Cardiac fibroblast (primary cell): ENCODE data around the gene CHST15.

Experiments used
- DNase-seq, 2 donors: peaks; one replicate each; pipeline versions ENCODE4 v3.0.0 to v3.0.0-alpha.2; 2010; ENCODE audit warnings: low read depth in 2 of 2
- H3K4me3 ChIP-seq, 2 donors: replicated peaks in 1 of 2; 1 replicate in 1 of 2; 2 replicates in 1 of 2; pipeline ENCODE4 v1.5.1; 2011; ENCODE audit warnings: low read depth in 2 of 2, low read length in 2 of 2, mild to moderate bottlenecking in 2 of 2, moderate library complexity in 1 of 2
- TF ChIP-seq, protein P1 (sequence below): IDR thresholded peaks from one replicate; pipeline ENCODE4 v1.5.1; 2011; ENCODE audit warnings: low read depth, mild to moderate bottlenecking, low read length, inconsistent platforms

CHST15 gene

GRCh38 chr10:124026589-124026939 lies 66.8 kb downstream of the CHST15 start:
- TF ChIP-seq, protein P1, sequence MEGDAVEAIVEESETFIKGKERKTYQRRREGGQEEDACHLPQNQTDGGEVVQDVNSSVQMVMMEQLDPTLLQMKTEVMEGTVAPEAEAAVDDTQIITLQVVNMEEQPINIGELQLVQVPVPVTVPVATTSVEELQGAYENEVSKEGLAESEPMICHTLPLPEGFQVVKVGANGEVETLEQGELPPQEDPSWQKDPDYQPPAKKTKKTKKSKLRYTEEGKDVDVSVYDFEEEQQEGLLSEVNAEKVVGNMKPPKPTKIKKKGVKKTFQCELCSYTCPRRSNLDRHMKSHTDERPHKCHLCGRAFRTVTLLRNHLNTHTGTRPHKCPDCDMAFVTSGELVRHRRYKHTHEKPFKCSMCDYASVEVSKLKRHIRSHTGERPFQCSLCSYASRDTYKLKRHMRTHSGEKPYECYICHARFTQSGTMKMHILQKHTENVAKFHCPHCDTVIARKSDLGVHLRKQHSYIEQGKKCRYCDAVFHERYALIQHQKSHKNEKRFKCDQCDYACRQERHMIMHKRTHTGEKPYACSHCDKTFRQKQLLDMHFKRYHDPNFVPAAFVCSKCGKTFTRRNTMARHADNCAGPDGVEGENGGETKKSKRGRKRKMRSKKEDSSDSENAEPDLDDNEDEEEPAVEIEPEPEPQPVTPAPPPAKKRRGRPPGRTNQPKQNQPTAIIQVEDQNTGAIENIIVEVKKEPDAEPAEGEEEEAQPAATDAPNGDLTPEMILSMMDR: no peak
- DNase-seq: no peak

DNA sequence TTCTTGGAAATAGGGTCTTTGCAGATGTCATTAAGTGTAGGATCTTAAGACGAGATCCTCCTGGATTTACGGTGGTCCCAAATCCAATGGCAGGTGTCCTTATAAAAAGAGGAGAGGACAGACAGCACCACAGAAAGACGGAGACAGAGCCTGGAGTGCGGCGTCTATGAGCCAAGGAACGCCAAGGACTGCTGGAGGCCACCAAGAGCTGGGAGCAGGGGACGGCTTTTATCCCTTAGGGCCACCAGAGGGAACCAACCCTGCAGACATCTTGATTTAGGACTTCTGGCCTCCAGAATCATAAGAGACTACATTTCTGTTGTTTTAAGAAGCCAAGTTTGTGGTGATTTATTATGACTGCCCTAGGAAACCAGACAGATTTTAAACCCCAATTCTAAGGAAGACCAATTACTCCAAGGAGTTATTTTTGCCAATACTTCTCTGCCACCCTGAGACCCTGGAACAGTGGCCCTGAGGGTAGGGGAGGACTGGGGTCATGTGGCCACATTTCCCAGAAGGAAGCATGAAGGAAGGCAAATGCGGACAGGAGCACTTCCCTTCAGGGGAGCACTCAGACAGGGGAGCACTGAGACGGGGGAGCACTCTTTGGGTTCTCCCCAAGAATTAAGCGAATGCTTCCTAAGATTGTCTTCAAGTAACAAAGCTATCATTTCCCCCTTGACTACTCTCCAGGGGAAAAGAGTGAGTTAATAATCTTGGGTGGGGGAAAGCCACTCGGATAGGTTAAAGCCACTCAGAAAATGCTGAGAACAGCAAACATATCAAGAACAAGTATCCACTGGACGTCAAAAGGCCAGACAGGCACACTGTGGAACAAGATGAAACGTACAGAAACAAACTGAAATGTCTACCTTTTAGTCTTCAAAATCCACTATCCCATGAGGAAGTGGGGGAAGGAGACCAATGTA lies 67.5 kb downstream of the CHST15 start:
- TF ChIP-seq, protein P1: no peak
- no peak overlapping the region for H3K4me3 ChIP-seq
- DNase-seq: peak; percentile 19 to 56

More at GRCh38 chr10:124026589-124026939, 66.8 kb downstream of the CHST15 start:
- no peak overlapping the region for H3K4me3 ChIP-seq

DNA sequence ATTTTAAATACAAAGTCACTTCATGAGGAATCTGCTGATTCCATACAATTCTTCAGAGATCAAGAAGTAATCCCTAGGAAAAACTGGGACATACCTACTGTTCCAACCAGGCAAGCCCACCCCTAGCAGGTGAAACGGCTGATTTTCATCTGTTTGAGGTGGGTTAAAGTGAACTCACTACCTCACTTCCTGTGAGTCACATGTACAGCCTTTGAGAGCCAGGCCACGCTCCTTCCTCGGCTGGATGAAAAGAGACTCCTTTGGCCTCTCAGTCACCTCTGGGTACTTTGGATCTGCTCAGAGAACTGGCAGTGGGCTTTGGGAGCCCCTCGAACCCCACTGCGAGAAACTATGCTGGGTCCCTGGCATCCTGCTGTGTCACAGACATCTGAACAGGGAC lies 68.2 kb downstream of the CHST15 start:
- TF ChIP-seq, protein P1: no peak
- no peak for DNase-seq
- H3K4me3 ChIP-seq: no peak overlapping the region

- no peak for DNase-seq
- TF ChIP-seq, protein P1: no peak
- no peak overlapping the region for H3K4me3 ChIP-seq
These were observed 71.3 kb downstream of the CHST15 start for GRCh38 chr10:124022066-124022465.

GRCh38 chr10:124020981-124021815 lies 72.2 kb downstream of the CHST15 start:
- H3K4me3 ChIP-seq: no peak overlapping the region
- no peak for DNase-seq
- TF ChIP-seq, protein P1: no peak

DNA sequence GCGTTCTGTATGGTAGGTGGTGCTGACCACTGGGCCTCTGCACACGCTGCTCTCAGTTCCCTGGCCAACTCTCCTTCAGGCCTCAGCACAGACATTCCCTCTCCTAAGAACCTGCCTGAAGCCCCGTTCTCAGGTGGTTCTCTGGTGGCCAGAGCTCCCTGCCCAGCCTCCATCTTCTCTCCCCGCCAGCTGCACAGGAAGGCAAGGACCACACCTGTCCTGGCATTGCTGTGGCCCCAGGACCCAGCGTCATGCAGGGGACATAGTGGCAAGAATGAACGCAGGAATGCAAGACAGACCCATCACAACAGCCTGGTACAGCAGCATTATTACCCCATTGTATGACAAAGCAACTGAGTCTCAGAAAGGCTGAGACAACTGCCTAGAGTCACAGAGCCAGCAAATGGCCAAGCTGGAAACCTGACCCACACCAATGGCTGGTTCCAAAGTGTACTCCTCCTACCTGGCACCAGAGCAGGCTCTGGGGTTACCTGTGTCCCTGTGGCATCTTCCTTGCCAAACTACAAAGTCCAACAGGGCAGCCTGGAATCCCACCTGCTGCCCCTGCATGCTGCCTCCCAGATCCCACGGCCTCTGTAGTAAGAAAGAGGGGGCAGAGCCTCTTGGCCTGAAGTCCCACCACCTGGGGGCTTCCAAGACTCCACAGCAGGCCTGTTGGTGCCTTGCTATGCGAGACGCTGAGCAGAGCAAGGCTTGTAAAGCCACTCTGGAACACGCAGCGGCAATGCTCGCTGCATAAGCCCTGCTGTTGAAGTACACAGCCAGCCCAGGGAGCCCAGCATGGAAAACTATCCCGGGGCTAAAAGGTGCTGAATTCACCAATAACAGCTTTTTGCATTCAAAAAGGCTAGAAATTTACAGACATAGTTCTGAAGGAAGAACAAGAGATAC lies 73.3 kb downstream of the CHST15 start:
- no peak overlapping the region for H3K4me3 ChIP-seq
- TF ChIP-seq, protein P1: no peak
- DNase-seq: no peak
